ACHN (cell line): ENCODE data around the gene HNRNPA3.
"Not testable (repeated sequence)": the region's sequence is repeated elsewhere in the genome, so short reads cannot be mapped to it uniquely, and the experiment has no call there.

ENCODE experiments used
- DNase-seq: peaks from one replicate; pipeline ENCODE4 v3.0.0-alpha.2; 2015
- in situ Hi-C: cut with HindIII; loops from 2 replicates; pipeline ENCODE4 v1.10.0; 2017; ENCODE audit warnings: low sequenced_read_pairs, low pct_ligation_motif_present, low pct_unique_long_range_greater_than_20kb

Gene HNRNPA3

DNA sequence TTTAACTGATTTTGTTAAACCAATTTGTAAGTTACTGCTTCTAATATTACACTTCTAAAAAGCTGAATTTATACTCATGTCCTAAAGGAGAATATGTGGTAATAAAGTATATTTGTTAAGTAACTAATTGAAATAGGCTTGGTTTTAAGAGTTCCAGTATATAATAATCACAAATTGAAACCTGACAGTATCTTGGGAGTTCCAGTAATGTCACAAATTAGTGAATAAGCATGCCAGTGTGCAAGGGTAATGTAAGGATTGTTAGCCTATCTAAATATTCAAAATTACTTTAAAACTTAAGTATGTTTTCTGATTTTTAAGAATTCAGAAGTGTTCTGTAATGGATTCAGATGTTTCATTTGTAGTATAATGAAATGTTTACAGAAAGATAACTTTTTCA lies 10.8 kb downstream of the HNRNPA3 start:
- DNase-seq, in situ Hi-C loops: not testable (repeated sequence)

- in situ Hi-C loops, result no loop called here
Measured at GRCh38 chr2:177225965-177226360, 13.4 kb downstream of the HNRNPA3 start.

DNA sequence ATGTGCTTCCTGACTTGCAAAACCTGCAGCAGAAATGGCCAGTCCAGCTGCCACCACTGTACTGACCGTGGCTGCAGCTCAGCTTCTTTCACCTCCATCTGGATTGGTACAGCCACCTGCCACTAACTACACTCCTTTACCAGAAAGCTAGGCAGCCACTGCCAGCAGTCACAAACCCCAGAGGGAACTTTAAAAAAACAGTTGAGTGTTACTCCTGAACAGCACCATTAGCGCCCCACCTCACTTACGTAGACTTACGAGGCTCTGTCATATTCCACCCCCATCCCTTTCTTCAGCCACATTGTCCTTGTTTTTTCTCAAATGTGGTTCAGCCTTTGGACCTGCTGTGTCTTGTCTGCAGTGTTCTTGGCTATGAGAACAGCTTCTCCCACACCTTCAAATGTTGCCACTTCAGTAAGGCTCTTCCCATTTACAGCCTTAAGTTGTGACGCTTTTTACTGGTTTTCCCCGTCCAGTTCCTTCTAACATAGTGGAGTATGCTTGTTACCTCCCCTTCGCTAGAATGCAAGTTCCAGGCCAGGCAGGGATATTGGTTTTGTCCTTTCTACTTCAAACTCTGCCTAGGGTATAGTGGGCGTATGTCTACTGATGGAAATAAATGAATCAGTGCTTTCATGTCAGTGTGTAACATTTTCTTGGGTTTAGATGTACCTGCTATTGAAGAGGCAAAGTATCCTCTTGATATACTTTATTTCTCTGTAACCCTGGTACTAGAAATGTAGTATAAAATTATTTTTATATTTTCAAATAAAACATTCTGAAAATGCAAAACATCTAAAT lies 17.0 kb downstream of the HNRNPA3 start:
- DNase-seq, result no peak
- in situ Hi-C loops, result no loop called here

More at GRCh38 chr2:177225965-177226360, 13.4 kb downstream of the HNRNPA3 start:
- no peak for DNase-seq

- DNase-seq, result no peak
Measured at GRCh38 chr2:177231270-177231669, 18.7 kb downstream of the HNRNPA3 start.

DNA sequence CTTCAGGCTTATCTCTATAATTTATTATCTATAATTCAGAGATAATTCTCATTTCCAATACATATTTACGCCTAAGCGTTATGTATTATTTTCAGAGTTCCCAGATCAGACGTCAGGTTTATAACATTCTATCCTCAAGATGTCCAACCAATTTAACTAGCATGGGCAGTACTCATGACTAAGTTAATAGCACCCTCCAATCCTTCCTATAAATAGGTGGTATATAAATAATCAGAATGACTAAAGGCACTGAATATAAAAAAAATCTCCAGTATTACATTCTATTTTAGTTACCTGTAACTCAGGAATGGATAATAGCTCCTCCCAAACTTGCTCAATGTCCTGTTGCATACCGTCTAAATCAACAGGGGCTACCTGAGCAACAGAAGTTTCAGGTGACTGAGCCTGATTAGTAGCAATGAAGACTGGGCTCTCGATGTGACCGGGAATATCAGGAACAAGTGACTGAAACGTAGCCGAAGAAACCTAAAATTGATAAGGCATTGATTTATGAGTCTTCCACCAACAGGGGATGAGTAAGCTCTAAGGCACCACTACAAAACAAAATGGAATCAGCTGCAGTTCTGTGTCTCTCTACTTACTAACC lies 19.6 kb downstream of the HNRNPA3 start:
- in situ Hi-C loops, result no loop called here
- DNase-seq, result no peak

More at GRCh38 chr2:177231270-177231669, 18.7 kb downstream of the HNRNPA3 start:
- in situ Hi-C loops, result no loop called here

DNA sequence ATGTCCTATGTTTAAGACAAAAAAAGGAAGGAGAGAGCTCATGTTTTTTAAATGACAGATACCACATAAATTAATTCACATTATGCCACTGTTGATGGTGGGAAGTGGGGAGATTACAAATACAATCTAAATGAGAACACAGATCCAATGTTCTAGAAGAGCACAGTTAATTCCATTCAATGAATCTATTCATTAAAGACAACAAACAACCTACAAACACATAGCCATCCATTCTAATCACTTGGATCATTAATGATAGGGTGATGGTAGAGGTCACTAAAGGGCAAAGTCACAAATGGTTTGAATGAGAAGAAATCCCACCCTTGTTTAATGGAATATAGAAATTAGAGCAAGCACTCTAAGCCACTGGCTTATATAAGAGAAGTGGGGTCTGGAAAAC lies 21.7 kb downstream of the HNRNPA3 start:
- DNase-seq, result no peak
- in situ Hi-C loops, result no loop called here

DNA sequence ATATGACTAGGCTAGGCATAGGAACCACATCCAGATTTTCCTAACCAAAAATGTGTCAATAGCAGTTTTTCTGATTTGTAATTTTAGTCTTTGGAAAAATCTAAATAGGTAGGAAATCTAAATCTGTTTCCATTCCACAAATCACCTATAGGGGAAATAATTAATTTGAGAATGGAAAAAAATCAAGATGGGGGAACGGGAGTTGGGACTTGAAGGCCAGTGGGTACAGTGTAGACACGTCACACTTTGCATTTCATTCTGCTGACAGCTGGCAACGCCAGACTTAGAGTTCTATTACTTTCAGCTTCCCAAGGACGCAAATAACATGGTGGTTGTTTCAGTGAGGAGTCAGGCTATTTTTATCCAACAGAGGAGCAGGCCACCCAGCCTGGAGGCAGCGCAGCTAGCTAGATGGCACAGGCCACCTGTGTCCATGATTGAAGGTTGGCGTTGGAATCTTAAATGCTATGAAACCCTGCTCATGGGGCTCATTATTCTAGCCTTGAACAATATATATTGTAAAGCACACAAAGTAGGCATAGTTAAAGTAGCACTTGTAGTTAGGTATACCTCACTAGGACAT lies 23.4 kb downstream of the HNRNPA3 start:
- in situ Hi-C loops, result no loop called here
- DNase-seq, result no peak

DNA sequence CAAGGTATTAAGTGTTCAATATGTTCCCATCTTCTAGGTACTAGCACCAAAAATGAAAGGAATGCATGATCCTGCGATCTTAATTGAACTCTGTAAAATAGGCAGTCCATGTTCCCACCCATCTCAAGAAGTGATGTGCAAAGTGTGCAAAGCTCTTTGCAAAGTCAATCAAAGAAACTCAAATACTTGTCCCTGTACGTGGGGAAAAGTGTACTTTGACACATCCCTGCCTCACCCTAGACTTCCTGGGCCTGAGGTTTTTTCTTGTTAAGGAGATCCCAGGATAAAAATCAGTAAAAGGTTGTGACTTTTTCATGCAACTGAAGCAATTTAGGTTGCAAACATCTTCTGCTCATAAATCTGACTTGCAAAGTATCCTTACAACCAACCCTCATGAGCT lies 25.3 kb downstream of the HNRNPA3 start:
- in situ Hi-C loops, result no loop called here
- DNase-seq, result no peak

- in situ Hi-C loops, result no loop called here
Measured at GRCh38 chr2:177239053-177239452, 26.5 kb downstream of the HNRNPA3 start.

GRCh38 chr2:177239932-177240630 lies 27.5 kb downstream of the HNRNPA3 start:
- in situ Hi-C loops, result no loop called here
- peak; percentile 45 for DNase-seq

More at GRCh38 chr2:177239053-177239452, 26.5 kb downstream of the HNRNPA3 start:
- no peak for DNase-seq

DNA sequence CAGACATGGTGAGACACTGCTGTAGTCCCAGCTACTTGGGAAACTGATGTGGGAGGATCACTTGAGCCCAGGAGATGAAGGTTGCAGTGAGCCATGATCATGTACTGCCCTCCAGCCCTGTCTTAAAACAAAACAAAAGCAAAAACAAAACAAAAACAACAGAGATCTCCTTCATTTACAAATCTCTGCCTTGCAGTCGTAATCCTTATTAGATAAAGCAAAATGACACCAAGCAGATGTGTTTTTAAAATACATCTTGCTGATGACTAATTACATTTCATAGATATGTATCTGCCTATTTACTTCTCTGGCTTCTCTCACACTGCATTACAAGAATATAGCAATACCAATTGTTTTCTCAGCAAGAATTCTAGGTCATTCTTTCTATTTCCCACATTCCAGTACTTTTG lies 29.1 kb downstream of the HNRNPA3 start:
- in situ Hi-C loops, result no loop called here
- no peak for DNase-seq

DNA sequence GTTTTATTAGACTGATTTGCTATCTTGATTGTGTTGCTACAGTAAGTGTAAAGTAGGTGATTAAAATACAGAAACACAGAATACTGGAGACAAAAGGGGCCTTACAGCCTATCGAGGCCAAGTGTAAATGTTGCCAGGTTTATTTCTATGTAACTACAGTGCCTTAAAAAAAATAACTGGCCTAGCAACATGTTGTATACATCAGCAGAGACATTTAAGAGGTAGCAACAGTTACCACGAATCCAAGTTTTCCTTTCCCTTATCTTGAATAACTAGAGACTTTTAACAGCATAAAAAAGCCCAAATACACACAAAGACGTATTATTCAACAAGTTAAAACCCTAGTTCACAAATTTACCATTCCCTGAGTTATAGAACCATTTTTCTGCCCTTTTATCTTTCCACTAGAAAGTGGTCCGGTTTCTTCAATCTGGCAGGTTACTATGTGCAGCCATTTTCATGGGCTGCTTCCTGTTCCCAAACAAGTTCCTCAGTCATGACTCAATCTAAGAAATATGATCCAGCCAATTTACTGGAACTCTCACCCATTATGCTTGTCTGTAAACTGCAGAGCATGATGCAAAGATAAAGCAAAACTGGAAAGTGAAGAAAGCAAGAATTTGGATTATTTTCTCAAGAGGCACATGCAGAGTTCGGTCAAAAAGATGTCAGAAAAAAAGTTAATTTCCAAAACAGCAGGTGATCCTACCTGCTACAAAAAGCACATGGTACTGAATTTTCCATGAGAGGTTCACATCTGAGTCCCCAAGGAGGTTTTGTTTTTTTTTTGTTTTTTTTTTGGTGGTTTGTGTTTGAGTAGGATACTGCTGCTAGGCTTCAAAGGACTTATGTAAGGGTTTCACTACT lies 29.8 kb downstream of the HNRNPA3 start:
- peak; percentile 95 for DNase-seq
- in situ Hi-C loops, result no loop called here

DNA sequence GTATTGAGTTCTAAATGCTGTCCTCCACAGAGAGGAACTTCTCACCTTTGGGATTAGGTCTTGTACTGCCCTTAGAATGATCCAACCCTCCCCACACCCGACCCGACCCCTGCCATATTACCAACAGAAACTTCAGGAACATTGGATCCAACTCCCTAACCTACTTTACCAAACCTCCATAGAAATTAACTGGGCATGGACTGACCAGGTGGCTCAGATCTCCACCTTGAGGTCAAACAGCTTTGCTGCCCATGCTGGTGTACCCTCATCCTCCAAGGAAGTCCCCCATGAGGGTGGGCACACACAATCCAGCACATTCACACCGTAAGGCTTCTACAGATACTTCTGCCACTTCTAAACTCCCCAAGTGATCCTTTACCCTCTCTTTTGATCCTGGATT lies 30.5 kb downstream of the HNRNPA3 start:
- no peak for DNase-seq
- in situ Hi-C loops, result no loop called here

- DNase-seq, result peak; percentile 87
- in situ Hi-C loops, result no loop called here
Measured at GRCh38 chr2:177243476-177243875, 30.9 kb downstream of the HNRNPA3 start.

GRCh38 chr2:177244244-177244771 lies 31.7 kb downstream of the HNRNPA3 start:
- in situ Hi-C loops, result no loop called here
- no peak for DNase-seq

DNA sequence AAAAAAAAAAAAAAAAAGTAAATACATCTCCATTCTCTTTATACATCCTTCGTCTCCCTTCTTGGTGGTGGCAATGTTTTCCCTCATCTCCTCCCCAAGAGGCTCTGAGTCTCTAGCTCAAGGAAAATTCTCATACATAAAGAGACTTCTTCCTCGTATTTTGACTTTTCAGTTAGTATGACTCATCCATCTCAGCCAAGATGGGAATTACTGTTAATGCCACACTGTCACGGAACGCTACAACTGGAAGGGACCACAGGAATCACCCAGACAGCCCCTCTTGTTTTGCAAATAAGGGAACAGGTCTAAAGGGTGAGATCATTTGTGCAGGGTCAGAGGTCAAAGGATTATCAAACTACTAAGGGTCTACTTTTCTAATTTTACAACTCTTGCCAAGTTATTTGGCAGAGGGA lies 32.4 kb downstream of the HNRNPA3 start:
- peak; percentile 82 for DNase-seq
- in situ Hi-C loops, result no loop called here

GRCh38 chr2:177246000-177246399 lies 33.4 kb downstream of the HNRNPA3 start:
- no peak for DNase-seq
- in situ Hi-C loops, result no loop called here

DNA sequence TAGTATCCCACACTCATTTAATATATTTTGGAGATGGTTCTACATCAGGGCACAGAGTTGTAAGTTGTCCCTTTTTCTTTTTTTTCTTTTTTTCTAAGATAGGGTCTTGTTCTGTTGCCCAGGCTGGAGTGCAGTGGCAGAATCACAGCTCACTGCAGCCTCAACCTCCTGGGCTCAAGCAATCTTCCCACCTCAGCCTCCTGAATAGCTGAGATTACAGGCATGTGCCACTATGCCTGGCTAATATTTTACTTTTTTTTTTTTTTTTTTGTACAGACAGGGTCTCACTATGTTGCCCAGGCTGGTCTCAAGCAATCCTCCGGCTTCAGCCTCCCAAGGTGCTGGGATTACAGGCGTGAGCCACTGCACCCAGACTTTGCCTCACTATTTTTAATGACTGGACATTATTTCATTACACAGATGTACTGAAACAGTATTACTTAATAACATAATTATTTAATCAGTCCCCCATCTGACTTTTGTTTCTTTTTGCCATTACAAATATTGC lies 34.0 kb downstream of the HNRNPA3 start:
- DNase-seq, in situ Hi-C loops: not testable (repeated sequence)
